ENCODE results near the gene LRP4.

LRP4 gene

GRCh38 chr11:46838501-46838900 is 79.8 kb downstream of the LRP4 start:
- TF ChIP-seq CTCF (IDR thresholded peaks at IDR 0.05; ENCODE audit: low read depth, low read length): no peak
- Histone ChIP-seq H3K4me1 (no peaks in the 10 kb centered on the region), H3K27me3 (no peaks in the 10 kb centered on the region), H3K4me3 (ENCODE audit: low read depth, low read length) (no peak overlapping the region), H3K9me3 (no peaks in the 10 kb centered on the region), H3K36me3 (no peaks in the 10 kb centered on the region)
- DNase-seq: no peak

- Histone ChIP-seq H3K4me3 (ENCODE audit: low read depth, low read length) (no peak overlapping the region), H3K4me1 (no peaks in the 10 kb centered on the region), H3K9me3 (no peaks in the 10 kb centered on the region), H3K36me3 (no peaks in the 10 kb centered on the region), H3K27me3 (no peaks in the 10 kb centered on the region)
- DNase-seq: no peak
- no peak for TF ChIP-seq CTCF (IDR thresholded peaks at IDR 0.05; ENCODE audit: low read depth, low read length)
These were observed 80.5 kb downstream of the LRP4 start for GRCh38 chr11:46837860-46838259.

GRCh38 chr11:46836870-46837269 is 81.5 kb downstream of the LRP4 start:
- H3K9me3 ChIP-seq: no peaks in the 10 kb centered on the region
- DNase-seq: no peak
- TF ChIP-seq CTCF (IDR thresholded peaks at IDR 0.05; ENCODE audit: low read depth, low read length): no peak
- no peak overlapping the region for H3K4me3 ChIP-seq (ENCODE audit: low read depth, low read length)
- H3K27me3 ChIP-seq: no peaks in the 10 kb centered on the region
- H3K36me3 ChIP-seq: no peaks in the 10 kb centered on the region
- H3K4me1 ChIP-seq: no peaks in the 10 kb centered on the region

GRCh38 chr11:46836431-46836830 is 81.9 kb downstream of the LRP4 start:
- DNase-seq: no peak
- no peaks in the 10 kb centered on the region for H3K9me3 ChIP-seq
- no peaks in the 10 kb centered on the region for H3K36me3 ChIP-seq
- no peaks in the 10 kb centered on the region for H3K27me3 ChIP-seq
- H3K4me3 ChIP-seq (ENCODE audit: low read depth, low read length): no peak overlapping the region
- no peaks in the 10 kb centered on the region for H3K4me1 ChIP-seq
- TF ChIP-seq CTCF (IDR thresholded peaks at IDR 0.05; ENCODE audit: low read depth, low read length): no peak

- DNase-seq: no peak
- H3K4me3 ChIP-seq (ENCODE audit: low read depth, low read length): no peak overlapping the region
- no peaks in the 10 kb centered on the region for H3K4me1 ChIP-seq
- no peak for TF ChIP-seq CTCF (IDR thresholded peaks at IDR 0.05; ENCODE audit: low read depth, low read length)
- no peaks in the 10 kb centered on the region for H3K9me3 ChIP-seq
- H3K36me3 ChIP-seq: no peaks in the 10 kb centered on the region
- no peaks in the 10 kb centered on the region for H3K27me3 ChIP-seq
These were observed 82.5 kb downstream of the LRP4 start for GRCh38 chr11:46835897-46836296.

GRCh38 chr11:46834821-46835220 is 83.5 kb downstream of the LRP4 start:
- Histone ChIP-seq H3K4me1 (no peaks in the 10 kb centered on the region), H3K4me3 (ENCODE audit: low read depth, low read length) (no peak overlapping the region), H3K27me3 (no peaks in the 10 kb centered on the region), H3K9me3 (no peaks in the 10 kb centered on the region), H3K36me3 (no peaks in the 10 kb centered on the region)
- no peak for TF ChIP-seq CTCF (IDR thresholded peaks at IDR 0.05; ENCODE audit: low read depth, low read length)
- no peak for DNase-seq
